Loucy (cell line): ENCODE data around the gene TGFBR3.

ENCODE experiments used
- H2AFZ ChIP-seq: fragments of 200-600 bp; sonication (generic); 2 replicates; pipeline ENCODE4 v1.6.0; 2016; ENCODE audit warnings: antibody characterized with exemption, mild to moderate bottlenecking, low read length, moderate library complexity
- H3F3A ChIP-seq: fragments of 200-600 bp; 2 replicates; pipeline ENCODE4 v1.6.0; 2016; ENCODE audit warnings: antibody characterized with exemption, low read depth, mild to moderate bottlenecking
- H3K27me3 ChIP-seq: fragments of 200-600 bp; sonication (generic); 2 replicates; pipeline ENCODE4 v1.6.1; 2014; ENCODE audit warnings: low read length, mild to moderate bottlenecking; ENCODE audit not compliant: insufficient read depth, poor library complexity, severe bottlenecking
- H3K36me3 ChIP-seq: fragments of 200-600 bp; sonication (generic); 2 replicates; pipeline ENCODE4 v1.6.1; 2016; ENCODE audit warnings: low read length; ENCODE audit not compliant: insufficient read depth
- H3K4me1 ChIP-seq: fragments of 200-600 bp; sonication (generic); 2 replicates; pipeline ENCODE4 v1.5.1; 2014; ENCODE audit warnings: low read length, mild to moderate bottlenecking; ENCODE audit not compliant: insufficient read depth, poor library complexity, severe bottlenecking
- H3K4me2 ChIP-seq: fragments of 200-600 bp; sonication (generic); 2 replicates; pipeline ENCODE4 v1.6.0; 2014; ENCODE audit warnings: antibody characterized with exemption, low read length, low read depth, mild to moderate bottlenecking; ENCODE audit not compliant: poor library complexity, severe bottlenecking
- H3K4me3 ChIP-seq: fragments of 200-600 bp; sonication (generic); 2 replicates; pipeline ENCODE4 v1.5.1; 2014; ENCODE audit warnings: low read length, mild to moderate bottlenecking, mixed read lengths; ENCODE audit not compliant: poor library complexity, severe bottlenecking
- H3K79me2 ChIP-seq: fragments of 200-600 bp; sonication (generic); 2 replicates; pipeline ENCODE4 v1.6.1; 2014; ENCODE audit warnings: low read length; ENCODE audit not compliant: insufficient read depth
- H3K9ac ChIP-seq: fragments of 200-600 bp; sonication (generic); 2 replicates; pipeline ENCODE4 v1.6.0; 2014; ENCODE audit warnings: mild to moderate bottlenecking, low read depth, low read length, moderate library complexity; ENCODE audit not compliant: poor library complexity, severe bottlenecking
- H3K9me2 ChIP-seq: fragments of 200-600 bp; sonication (generic); replicated peaks from 2 replicates; pipeline ENCODE4 v1.6.1; 2016; ENCODE audit warnings: low read depth, low read length, mixed read lengths
- H3K9me3 ChIP-seq: fragments of 200-600 bp; sonication (generic); 2 replicates; pipeline ENCODE4 v1.6.1; 2014; ENCODE audit warnings: mild to moderate bottlenecking, antibody characterized with exemption, low read length, low read depth; ENCODE audit not compliant: insufficient read depth
- H4K20me1 ChIP-seq: fragments of 200-600 bp; sonication (generic); 2 replicates; pipeline ENCODE4 v1.6.0; 2014; ENCODE audit warnings: antibody characterized with exemption, low read length, mild to moderate bottlenecking; ENCODE audit not compliant: insufficient read depth, poor library complexity, severe bottlenecking
- EZH2phosphoT487 ChIP-seq: fragments of 200-600 bp; IDR thresholded peaks from 2 replicates; pipeline ENCODE4 v1.6.1; 2018; ENCODE audit warnings: antibody characterized with exemption, mild to moderate bottlenecking, moderate library complexity, borderline replicate concordance
- TF ChIP-seq, protein P1 (sequence below): fragments of 200-600 bp; sonication (generic); conservative IDR thresholded peaks from 2 replicates; pipeline ENCODE4 v1.5.1; 2014; ENCODE audit warnings: mild to moderate bottlenecking, antibody characterized with exemption, low read length

The TGFBR3 gene

DNA sequence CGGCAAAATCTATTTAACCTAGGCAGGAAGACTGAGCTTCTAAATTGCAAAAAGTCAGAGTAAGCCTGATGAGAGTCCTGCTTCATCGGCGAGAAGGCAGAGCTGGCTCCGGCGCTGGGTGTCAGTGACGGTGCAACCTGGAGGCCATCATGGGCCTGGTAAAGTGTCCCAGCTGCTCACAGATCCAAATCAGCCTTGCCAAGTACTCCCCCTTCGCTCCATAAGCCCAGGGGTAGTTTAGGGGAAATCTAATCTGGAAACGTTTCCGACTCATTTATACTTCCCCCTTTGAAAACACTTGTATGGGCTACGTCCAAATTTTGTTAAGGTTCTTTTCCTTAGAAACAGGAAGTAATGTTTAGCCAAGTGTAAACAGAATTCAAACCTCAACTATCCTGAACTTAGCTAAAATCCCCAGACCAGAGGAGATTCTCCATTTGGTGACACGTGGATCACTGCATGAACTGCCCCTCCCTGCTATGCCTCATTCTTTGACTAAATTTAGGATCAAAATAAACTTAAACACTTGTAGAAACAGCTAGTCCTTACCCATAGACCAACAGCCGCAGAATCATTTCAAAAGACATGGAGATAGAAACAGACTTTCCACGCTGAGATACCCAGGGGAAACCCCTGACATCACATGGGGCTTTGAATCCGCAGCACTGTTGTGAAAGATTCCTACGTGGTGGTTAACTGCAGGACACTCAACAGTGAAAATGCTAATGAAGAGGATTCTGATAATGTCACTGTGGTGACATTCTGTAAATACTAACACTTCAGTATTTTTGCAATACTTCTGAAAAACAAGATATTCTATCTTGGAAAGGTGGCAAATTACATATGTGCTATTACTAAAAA lies 172.7 kb downstream of the TGFBR3 start:
- no peaks in the 10 kb centered on the region for H3F3A ChIP-seq
- H3K27me3 ChIP-seq: no peaks in the 10 kb centered on the region
- H3K9ac ChIP-seq: no peak overlapping the region
- H2AFZ ChIP-seq: peak overlapping the region; percentile 31
- no peaks in the 10 kb centered on the region for H3K4me1 ChIP-seq
- H3K9me3 ChIP-seq: no peaks in the 10 kb centered on the region
- no peaks in the 10 kb centered on the region for H4K20me1 ChIP-seq
- no peak overlapping the region for H3K4me2 ChIP-seq
- H3K79me2 ChIP-seq: no peaks in the 10 kb centered on the region
- no peaks in the 10 kb centered on the region for H3K36me3 ChIP-seq
- no peaks in the 10 kb centered on the region for H3K9me2 ChIP-seq
- no peak overlapping the region for H3K4me3 ChIP-seq
- TF ChIP-seq, protein P1, sequence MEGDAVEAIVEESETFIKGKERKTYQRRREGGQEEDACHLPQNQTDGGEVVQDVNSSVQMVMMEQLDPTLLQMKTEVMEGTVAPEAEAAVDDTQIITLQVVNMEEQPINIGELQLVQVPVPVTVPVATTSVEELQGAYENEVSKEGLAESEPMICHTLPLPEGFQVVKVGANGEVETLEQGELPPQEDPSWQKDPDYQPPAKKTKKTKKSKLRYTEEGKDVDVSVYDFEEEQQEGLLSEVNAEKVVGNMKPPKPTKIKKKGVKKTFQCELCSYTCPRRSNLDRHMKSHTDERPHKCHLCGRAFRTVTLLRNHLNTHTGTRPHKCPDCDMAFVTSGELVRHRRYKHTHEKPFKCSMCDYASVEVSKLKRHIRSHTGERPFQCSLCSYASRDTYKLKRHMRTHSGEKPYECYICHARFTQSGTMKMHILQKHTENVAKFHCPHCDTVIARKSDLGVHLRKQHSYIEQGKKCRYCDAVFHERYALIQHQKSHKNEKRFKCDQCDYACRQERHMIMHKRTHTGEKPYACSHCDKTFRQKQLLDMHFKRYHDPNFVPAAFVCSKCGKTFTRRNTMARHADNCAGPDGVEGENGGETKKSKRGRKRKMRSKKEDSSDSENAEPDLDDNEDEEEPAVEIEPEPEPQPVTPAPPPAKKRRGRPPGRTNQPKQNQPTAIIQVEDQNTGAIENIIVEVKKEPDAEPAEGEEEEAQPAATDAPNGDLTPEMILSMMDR: no peak
- no peak for TF ChIP-seq EZH2phosphoT487

DNA sequence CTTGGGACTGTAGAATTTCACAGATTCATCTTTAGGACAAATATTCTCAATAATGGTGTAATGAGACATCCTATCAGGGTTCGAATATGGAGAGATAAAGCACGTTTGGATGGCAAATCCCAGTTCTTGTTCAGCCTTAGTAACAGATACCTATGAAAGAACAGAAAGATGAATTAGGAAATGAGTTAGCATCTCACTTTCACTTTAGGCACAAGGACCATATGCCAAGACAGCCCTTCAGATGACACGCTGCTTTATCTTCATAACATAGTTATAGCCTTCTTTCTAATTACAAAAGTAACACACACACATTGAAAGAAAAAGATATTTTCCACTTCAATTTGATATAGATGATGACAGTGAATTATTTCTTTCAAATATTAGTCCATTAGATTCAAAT lies 173.6 kb downstream of the TGFBR3 start:
- Histone ChIP-seq H3K9me2 (no peaks in the 10 kb centered on the region), H3K9ac (no peak overlapping the region), H3F3A (no peaks in the 10 kb centered on the region), H4K20me1 (no peaks in the 10 kb centered on the region), H3K36me3 (no peaks in the 10 kb centered on the region), H3K79me2 (no peaks in the 10 kb centered on the region), H3K4me1 (no peaks in the 10 kb centered on the region), H2AFZ (peak overlapping the region; percentile 31), H3K9me3 (no peaks in the 10 kb centered on the region), H3K27me3 (no peaks in the 10 kb centered on the region), H3K4me2 (no peak overlapping the region), H3K4me3 (no peak overlapping the region)
- TF ChIP-seq, protein P1: no peak
- no peak for TF ChIP-seq EZH2phosphoT487

DNA sequence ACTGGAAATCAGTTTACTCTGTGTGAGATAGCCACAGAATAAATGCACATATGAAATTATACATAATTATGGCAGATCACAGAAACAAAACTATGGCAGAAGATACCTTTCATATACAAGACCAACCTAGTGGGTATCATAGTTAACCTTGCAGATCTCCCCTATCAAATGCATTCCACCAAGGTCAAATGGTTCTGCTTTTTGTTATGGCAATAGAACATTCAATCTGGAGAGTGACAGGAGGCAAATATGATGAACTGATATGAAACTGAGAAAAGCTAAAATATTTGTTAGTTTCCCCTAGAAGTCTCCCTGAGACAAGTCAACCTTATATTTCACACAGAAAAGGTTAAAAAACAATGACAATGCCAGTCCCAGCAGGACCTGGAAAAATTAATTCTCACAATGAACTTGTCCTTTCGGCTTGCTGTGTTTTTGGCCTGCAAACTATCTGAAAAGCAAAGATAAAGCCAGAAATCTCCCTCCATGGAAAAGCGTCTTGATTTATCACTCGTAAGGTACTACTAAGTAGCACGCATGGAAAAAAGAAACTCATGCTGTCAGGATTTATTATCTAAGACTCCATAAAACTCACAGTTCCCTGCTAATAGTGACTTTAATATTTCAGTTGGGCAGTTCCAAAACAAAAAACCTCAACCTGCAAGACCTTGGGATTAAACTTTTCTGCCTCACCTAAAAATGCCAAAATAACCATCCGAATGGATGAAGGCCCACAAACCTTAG lies 174.3 kb downstream of the TGFBR3 start:
- Histone ChIP-seq H3K27me3 (no peaks in the 10 kb centered on the region), H3K4me2 (no peak overlapping the region), H4K20me1 (no peaks in the 10 kb centered on the region), H3K36me3 (no peaks in the 10 kb centered on the region), H3K9ac (no peak overlapping the region), H3K9me2 (no peaks in the 10 kb centered on the region), H3K4me1 (no peaks in the 10 kb centered on the region), H3F3A (no peaks in the 10 kb centered on the region), H2AFZ (no peak overlapping the region), H3K9me3 (no peaks in the 10 kb centered on the region), H3K79me2 (no peaks in the 10 kb centered on the region), H3K4me3 (no peak overlapping the region)
- no peak for TF ChIP-seq EZH2phosphoT487
- TF ChIP-seq, protein P1: no peak
